Measurements from ENCODE around the gene PLA2G4E.

DNA sequence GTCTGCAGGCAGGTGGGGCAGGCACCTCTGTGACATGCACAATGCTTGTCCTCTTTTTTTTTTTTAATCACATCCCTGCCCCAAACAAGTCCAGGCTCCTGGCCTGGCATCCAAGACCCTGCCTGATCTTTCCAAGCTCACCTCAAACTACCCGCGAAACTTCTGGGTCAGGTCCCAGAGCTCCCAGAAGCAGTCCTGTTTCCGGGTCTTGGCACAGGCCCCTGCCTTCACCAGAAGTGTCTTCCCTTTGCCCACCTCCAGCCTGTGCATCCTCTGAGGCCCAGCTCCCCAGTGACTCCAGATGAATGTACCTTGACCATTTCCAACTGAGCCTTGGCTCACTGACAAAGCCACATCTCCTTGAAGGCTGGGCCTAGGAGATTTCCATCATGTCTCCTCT lies 23.0 kb downstream of the PLA2G4E start:
- no peak for TF ChIP-seq POLR2A (IDR thresholded peaks at IDR 0.05; ENCODE audit: low read length)
- no peak for TF ChIP-seq GATA1 (IDR thresholded peaks at IDR 0.05; ENCODE audit: low read depth, low read length)
